ENCODE measurements around the gene ST8SIA2. TPM values are rescaled to one million over a fixed set of nuclear protein-coding genes. Genes with fewer than 3 reads are reported as not detected.

ST8SIA2 gene
- total and polyA plus RNA-seq, 2 experiments from 2014 or later = 0.87 to 1.1 TPM

DNA sequence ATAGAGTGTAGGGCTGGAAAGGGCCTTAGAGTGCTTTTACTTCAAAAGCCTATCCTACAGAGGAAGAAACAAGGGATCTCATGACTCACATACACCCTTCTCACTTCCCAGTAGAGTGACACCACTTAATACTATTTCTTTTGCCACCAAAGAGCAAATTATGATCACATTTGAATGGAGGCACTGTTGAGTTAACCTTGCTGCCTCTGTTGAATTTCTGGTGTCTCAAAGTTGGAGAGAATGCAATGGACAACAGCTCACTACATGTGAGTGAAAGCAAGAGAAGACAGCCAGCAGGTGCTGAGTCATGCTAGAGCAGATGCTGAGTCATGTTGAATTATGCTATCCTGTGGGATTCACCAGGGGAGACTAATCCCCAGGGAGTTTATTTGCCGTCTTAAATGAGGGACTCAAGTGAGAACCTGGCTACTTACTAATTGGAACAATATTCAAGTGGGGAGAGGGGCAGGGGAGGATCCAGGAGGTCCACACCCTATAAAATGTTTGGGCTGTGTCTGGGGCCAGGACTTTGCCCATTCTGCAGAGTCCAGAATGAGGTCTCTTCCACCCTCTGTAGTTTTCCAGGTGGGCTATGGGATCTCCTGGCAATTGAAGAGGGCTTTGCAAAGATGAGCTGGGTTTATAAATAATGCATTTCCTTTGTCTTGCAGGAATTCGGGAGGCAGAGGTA, 35.8 kb downstream of the ST8SIA2 start:
- Histone ChIP-seq H3K4me3 (no peak overlapping the region), H3K27me3 (no peaks in the 10 kb centered on the region), H3K9me3 (ENCODE audit: low read depth) (no peaks in the 10 kb centered on the region), H3K79me2 (no peaks in the 10 kb centered on the region), H3K27ac (no peak overlapping the region), H3K4me1 (ENCODE audit: insufficient read depth) (no peaks in the 10 kb centered on the region), H3K4me2 (no peak overlapping the region), H2AFZ (no peak overlapping the region), H4K20me1 (ENCODE audit: insufficient read depth, poor library complexity, severe bottlenecking) (no peaks in the 10 kb centered on the region), H3K9me2 (replicated peaks; ENCODE audit: insufficient read depth) (no peaks in the 10 kb centered on the region), H3K36me3 (replicated peaks; ENCODE audit: insufficient read depth, low read depth) (no peaks in the 10 kb centered on the region)
- 46% methylated on average over 2 of the region's 2 CpGs for WGBS (ENCODE audit: low lambda C conversion rate, missing lambda C conversion rate)
- DNase-seq (ENCODE audit: low spot score) = peak; percentile 24
- no peak for TF ChIP-seq EZH2 (IDR thresholded peaks at IDR 0.05; ENCODE audit: borderline replicate concordance)

- H3K27ac ChIP-seq = no peak overlapping the region
- no peaks in the 10 kb centered on the region for H3K9me3 ChIP-seq (ENCODE audit: low read depth)
- H3K27me3 ChIP-seq = no peaks in the 10 kb centered on the region
- no peaks in the 10 kb centered on the region for H3K9me2 ChIP-seq (replicated peaks; ENCODE audit: insufficient read depth)
- H3K36me3 ChIP-seq (replicated peaks; ENCODE audit: insufficient read depth, low read depth) = no peaks in the 10 kb centered on the region
- H4K20me1 ChIP-seq (ENCODE audit: insufficient read depth, poor library complexity, severe bottlenecking) = no peaks in the 10 kb centered on the region
- no peaks in the 10 kb centered on the region for H3K4me1 ChIP-seq (ENCODE audit: insufficient read depth)
- TF ChIP-seq EZH2phosphoT487 (IDR thresholded peaks at IDR 0.05; ENCODE audit: low read depth, severe bottlenecking, unreplicated experiment) (no peak), EZH2 (IDR thresholded peaks at IDR 0.05; ENCODE audit: borderline replicate concordance) (no peak)
- TF ChIP-seq, protein P1, sequence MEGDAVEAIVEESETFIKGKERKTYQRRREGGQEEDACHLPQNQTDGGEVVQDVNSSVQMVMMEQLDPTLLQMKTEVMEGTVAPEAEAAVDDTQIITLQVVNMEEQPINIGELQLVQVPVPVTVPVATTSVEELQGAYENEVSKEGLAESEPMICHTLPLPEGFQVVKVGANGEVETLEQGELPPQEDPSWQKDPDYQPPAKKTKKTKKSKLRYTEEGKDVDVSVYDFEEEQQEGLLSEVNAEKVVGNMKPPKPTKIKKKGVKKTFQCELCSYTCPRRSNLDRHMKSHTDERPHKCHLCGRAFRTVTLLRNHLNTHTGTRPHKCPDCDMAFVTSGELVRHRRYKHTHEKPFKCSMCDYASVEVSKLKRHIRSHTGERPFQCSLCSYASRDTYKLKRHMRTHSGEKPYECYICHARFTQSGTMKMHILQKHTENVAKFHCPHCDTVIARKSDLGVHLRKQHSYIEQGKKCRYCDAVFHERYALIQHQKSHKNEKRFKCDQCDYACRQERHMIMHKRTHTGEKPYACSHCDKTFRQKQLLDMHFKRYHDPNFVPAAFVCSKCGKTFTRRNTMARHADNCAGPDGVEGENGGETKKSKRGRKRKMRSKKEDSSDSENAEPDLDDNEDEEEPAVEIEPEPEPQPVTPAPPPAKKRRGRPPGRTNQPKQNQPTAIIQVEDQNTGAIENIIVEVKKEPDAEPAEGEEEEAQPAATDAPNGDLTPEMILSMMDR (IDR thresholded peaks at IDR 0.05; ENCODE audit: poor library complexity) = no peak
- no peak overlapping the region for H3K4me2 ChIP-seq
- DNase-seq (ENCODE audit: low spot score) = no peak
- WGBS (ENCODE audit: low lambda C conversion rate, missing lambda C conversion rate) = 67% methylated on average over 1 of the region's 1 CpG
- no peak overlapping the region for H2AFZ ChIP-seq
- no peak overlapping the region for H3K4me3 ChIP-seq
- H3K79me2 ChIP-seq = no peaks in the 10 kb centered on the region
These were observed 36.4 kb downstream of the ST8SIA2 start for GRCh38 chr15:92430069-92430440.

- no peak overlapping the region for H2AFZ ChIP-seq
- H3K79me2 ChIP-seq = no peaks in the 10 kb centered on the region
- H3K4me1 ChIP-seq (ENCODE audit: insufficient read depth) = no peaks in the 10 kb centered on the region
- no peaks in the 10 kb centered on the region for H3K9me3 ChIP-seq (ENCODE audit: low read depth)
- WGBS (ENCODE audit: low lambda C conversion rate, missing lambda C conversion rate) = 92% methylated on average over 3 of the region's 3 CpGs
- H3K4me3 ChIP-seq = no peak overlapping the region
- no peak for DNase-seq (ENCODE audit: low spot score)
- H4K20me1 ChIP-seq (ENCODE audit: insufficient read depth, poor library complexity, severe bottlenecking) = no peaks in the 10 kb centered on the region
- H3K9me2 ChIP-seq (replicated peaks; ENCODE audit: insufficient read depth) = no peaks in the 10 kb centered on the region
- TF ChIP-seq EZH2 (IDR thresholded peaks at IDR 0.05; ENCODE audit: borderline replicate concordance) (no peak), EZH2phosphoT487 (IDR thresholded peaks at IDR 0.05; ENCODE audit: low read depth, severe bottlenecking, unreplicated experiment) (no peak)
- TF ChIP-seq, protein P1 (IDR thresholded peaks at IDR 0.05; ENCODE audit: poor library complexity) = no peak
- peaks cover 6% of the 10 kb centered on the region for H3K27me3 ChIP-seq
- no peak overlapping the region for H3K27ac ChIP-seq
- H3K4me2 ChIP-seq = no peak overlapping the region
- no peaks in the 10 kb centered on the region for H3K36me3 ChIP-seq (replicated peaks; ENCODE audit: insufficient read depth, low read depth)
These were observed 41.5 kb downstream of the ST8SIA2 start for GRCh38 chr15:92435145-92435544.

- no peaks in the 10 kb centered on the region for H3K9me2 ChIP-seq (replicated peaks; ENCODE audit: insufficient read depth)
- H3K79me2 ChIP-seq = no peaks in the 10 kb centered on the region
- DNase-seq (ENCODE audit: low spot score) = no peak
- no peaks in the 10 kb centered on the region for H3K4me1 ChIP-seq (ENCODE audit: insufficient read depth)
- no peak overlapping the region for H3K4me2 ChIP-seq
- TF ChIP-seq EZH2phosphoT487 (IDR thresholded peaks at IDR 0.05; ENCODE audit: low read depth, severe bottlenecking, unreplicated experiment) = no peak
- TF ChIP-seq EZH2 (IDR thresholded peaks at IDR 0.05; ENCODE audit: borderline replicate concordance) = no peak
- TF ChIP-seq, protein P1 (IDR thresholded peaks at IDR 0.05; ENCODE audit: poor library complexity) = no peak
- H3K27me3 ChIP-seq = peaks cover 6% of the 10 kb centered on the region
- H3K4me3 ChIP-seq = no peak overlapping the region
- no peak overlapping the region for H3K27ac ChIP-seq
- H3K9me3 ChIP-seq (ENCODE audit: low read depth) = no peaks in the 10 kb centered on the region
- H4K20me1 ChIP-seq (ENCODE audit: insufficient read depth, poor library complexity, severe bottlenecking) = no peaks in the 10 kb centered on the region
- H3K36me3 ChIP-seq (replicated peaks; ENCODE audit: insufficient read depth, low read depth) = no peaks in the 10 kb centered on the region
- no peak overlapping the region for H2AFZ ChIP-seq
- WGBS (ENCODE audit: low lambda C conversion rate, missing lambda C conversion rate) = 91% methylated on average over 12 of the region's 12 CpGs
These were observed 44.8 kb downstream of the ST8SIA2 start for GRCh38 chr15:92438471-92438870.

Measured in hepatocyte (in vitro differentiated cells).